Dermis microvascular lymphatic vessel endothelial cell (primary cell): Measurements from ENCODE around the gene NT5C2. TPM values are rescaled to one million over a fixed set of nuclear protein-coding genes. Genes with fewer than 3 reads are reported as not detected.

Source experiments
- DNase-seq, 2 donors: peaks; one replicate each; pipeline versions ENCODE4 v3.0.0 to v3.0.0-alpha.2; 2010; ENCODE audit warnings: low read depth in 2 of 2
- total RNA-seq: library from RNA; depleted of rRNA; stranded (reverse); fragments of >200 nt; gene quantifications from 2 replicates; pipeline ENCODE4 v1.2.1, GENCODE V29; 2014

The NT5C2 gene
- total RNA-seq, 1 donor from 2014 or later: 38.6 TPM

GRCh38 chr10:103124420-103125096 is 68.5 kb downstream of the NT5C2 start:
- no peak for DNase-seq

- DNase-seq: no peak
Measured at GRCh38 chr10:103123282-103124024, 69.6 kb downstream of the NT5C2 start.

- no peak for DNase-seq
Measured at GRCh38 chr10:103120977-103121735, 71.9 kb downstream of the NT5C2 start.

- peak in 1 of 2 donors; percentile 12 for DNase-seq
Measured at GRCh38 chr10:103120546-103120945, 72.5 kb downstream of the NT5C2 start.

GRCh38 chr10:103117247-103117646 is 75.8 kb downstream of the NT5C2 start:
- DNase-seq: no peak

- DNase-seq: no peak
Measured at GRCh38 chr10:103114876-103115275, 78.2 kb downstream of the NT5C2 start.

GRCh38 chr10:103111918-103112877 is 80.9 kb downstream of the NT5C2 start:
- no peak for DNase-seq

GRCh38 chr10:103111031-103111917 is 81.8 kb downstream of the NT5C2 start:
- DNase-seq: no peak

GRCh38 chr10:103110407-103110806 is 82.7 kb downstream of the NT5C2 start:
- DNase-seq: no peak

- no peak for DNase-seq
Measured at GRCh38 chr10:103109821-103110220, 83.3 kb downstream of the NT5C2 start.

- no peak for DNase-seq
Measured at GRCh38 chr10:103106539-103106938, 86.5 kb downstream of the NT5C2 start.

GRCh38 chr10:103105462-103105861 is 87.6 kb downstream of the NT5C2 start:
- DNase-seq: no peak

- DNase-seq: peak in 1 of 2 donors; percentile 31
Measured at GRCh38 chr10:103104721-103105120, 88.4 kb downstream of the NT5C2 start.

- no peak for DNase-seq
Measured at GRCh38 chr10:103103989-103104388, 89.1 kb downstream of the NT5C2 start.

- no peak for DNase-seq
Measured at GRCh38 chr10:103102195-103102594, 90.9 kb downstream of the NT5C2 start.

GRCh38 chr10:103100620-103101019 is 92.5 kb downstream of the NT5C2 start:
- no peak for DNase-seq

- DNase-seq: no peak
Measured at GRCh38 chr10:103098240-103098639, 94.8 kb downstream of the NT5C2 start.

- DNase-seq: no peak
Measured at GRCh38 chr10:103096130-103096529, 96.9 kb downstream of the NT5C2 start.

- DNase-seq: no peak
Measured at GRCh38 chr10:103095005-103095404, 98.1 kb downstream of the NT5C2 start.

GRCh38 chr10:103090911-103091310 is 102.2 kb downstream of the NT5C2 start:
- no peak for DNase-seq
